Esophagus muscularis mucosa (tissue), 4 donors: ENCODE measurements around the gene LAMA1. TPM values are rescaled to one million over a fixed set of nuclear protein-coding genes. Genes with fewer than 3 reads are reported as not detected.

Source experiments
- DNase-seq: peaks from one replicate; pipeline ENCODE4 v3.0.0-alpha.2; 2017; ENCODE audit errors: extremely low spot score
- H3K27ac ChIP-seq, 4 donors: fragments of 200-600 bp; sonication (generic); replicated peaks in 1 of 4; 1 replicate in 3 of 4; 2 replicates in 1 of 4; pipeline ENCODE4 v1.5.1; 2016 to 2019; ENCODE audit warnings: mild to moderate bottlenecking in 1 of 4
- H3K27me3 ChIP-seq, 4 donors: fragments of 200-600 bp; sonication (generic); one replicate each; pipeline versions ENCODE4 v1.5.1 to v1.6.0; 2016 to 2019
- H3K36me3 ChIP-seq, 4 donors: fragments of 200-600 bp; sonication (generic); one replicate each; pipeline ENCODE4 v1.5.1; 2016 to 2019
- H3K4me1 ChIP-seq, 4 donors: fragments of 200-600 bp; sonication (generic); one replicate each; pipeline ENCODE4 v1.5.1; 2016 to 2019
- H3K4me3 ChIP-seq, 4 donors: fragments of 200-600 bp; sonication (generic); 1 replicate in 2 of 4; 2 replicates in 2 of 4; pipeline ENCODE4 v1.5.1; 2016 to 2019; ENCODE audit warnings: mild to moderate bottlenecking in 4 of 4, moderate library complexity in 1 of 4
- H3K9me3 ChIP-seq, 4 donors: fragments of 200-600 bp; sonication (generic); 1 replicate in 3 of 4; 2 replicates in 1 of 4; pipeline ENCODE4 v1.5.1; 2016 to 2019
- EP300 ChIP-seq: sonication (generic); formaldehyde crosslinking; IDR thresholded peaks from one replicate; pipeline ENCODE4 v1.6.1; 2017; ENCODE audit warnings: antibody characterized with exemption
- POLR2A ChIP-seq: fragments of 450-650 bp; IDR thresholded peaks from one replicate; pipeline ENCODE4 v1.6.1; 2017; ENCODE audit warnings: antibody characterized with exemption, moderate library complexity, mild to moderate bottlenecking, low read depth
- POLR2AphosphoS5 ChIP-seq, 2 donors: sonication (generic); formaldehyde crosslinking; IDR thresholded peaks; one replicate each; pipeline ENCODE4 v1.6.1; 2017; ENCODE audit warnings: antibody characterized with exemption in 2 of 2
- WGBS: methylation state at CpG from one replicate; pipeline ENCODE4 v1.1.5; 2018; 5-methylcytosine and 5-hydroxymethylcytosine counted together
- intact Hi-C: fragments of 100-400 bp; cut with DNase I; formaldehyde crosslinking; loops from one replicate; pipeline ENCODE4 v1.15.1; 2023
- total RNA-seq, 4 donors: library from RNA; depleted of rRNA; stranded (reverse); fragments of >200 nt; gene quantifications; one replicate each; pipeline versions ENCODE4 v1.1.0 to v1.2.1, GENCODE V29; 2016
- TF ChIP-seq, protein P1 (sequence below), 3 experiments: fragments of 200-600 bp in 2 of 3; fragments of 450-650 bp in 1 of 3; sonication (generic) in 2 of 3; IDR thresholded peaks; one replicate each; pipeline ENCODE4 v1.5.1; 2017 to 2019; ENCODE audit warnings: antibody characterized with exemption in 3 of 3, mild to moderate bottlenecking in 2 of 3, moderate library complexity in 1 of 3

The LAMA1 gene
- total RNA-seq, 4 donors from 2014 or later, result 0.17 to 0.69 (median 0.37) TPM

DNA sequence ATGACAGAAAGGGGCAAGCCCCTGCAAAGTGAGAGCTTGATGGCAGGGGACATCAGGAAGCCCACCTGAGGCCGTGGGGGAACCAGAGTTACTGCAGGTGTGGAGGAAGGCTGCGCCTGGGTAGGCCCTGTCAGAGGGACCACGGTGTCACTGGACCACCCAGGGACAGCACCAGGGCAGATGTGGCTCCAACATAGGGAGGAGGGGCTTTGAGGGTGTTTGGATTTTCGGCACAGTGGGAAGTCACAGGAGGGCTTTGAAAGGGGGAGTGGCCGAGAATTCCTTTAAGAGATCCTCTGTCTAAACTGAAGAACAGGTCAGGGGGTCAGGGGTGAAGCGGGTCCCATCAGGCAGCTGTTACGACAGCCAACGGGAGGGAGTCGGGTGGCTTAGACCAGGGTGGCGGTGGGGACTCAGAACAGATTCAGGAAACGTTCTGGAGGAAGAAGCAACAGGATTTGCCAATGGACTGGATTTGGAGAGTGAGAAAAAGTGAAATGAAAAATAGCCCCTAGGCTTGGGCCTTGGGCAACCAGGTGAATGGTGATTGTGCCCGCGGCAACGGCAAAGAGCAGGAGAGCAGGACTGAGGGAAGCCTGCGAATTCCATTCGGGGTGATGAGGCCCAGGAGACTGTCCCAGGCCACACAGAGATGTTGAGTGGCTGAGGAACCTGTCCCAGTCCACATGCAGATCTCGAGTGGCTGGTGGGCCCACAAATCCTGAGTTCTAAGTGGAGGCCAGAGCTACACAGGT is 166.1 kb downstream of the LAMA1 start:
- intact Hi-C loops, result no loop called here
- H3K27ac ChIP-seq, result no peak overlapping the region
- H3K4me1 ChIP-seq, result no peaks in the 10 kb centered on the region

DNA sequence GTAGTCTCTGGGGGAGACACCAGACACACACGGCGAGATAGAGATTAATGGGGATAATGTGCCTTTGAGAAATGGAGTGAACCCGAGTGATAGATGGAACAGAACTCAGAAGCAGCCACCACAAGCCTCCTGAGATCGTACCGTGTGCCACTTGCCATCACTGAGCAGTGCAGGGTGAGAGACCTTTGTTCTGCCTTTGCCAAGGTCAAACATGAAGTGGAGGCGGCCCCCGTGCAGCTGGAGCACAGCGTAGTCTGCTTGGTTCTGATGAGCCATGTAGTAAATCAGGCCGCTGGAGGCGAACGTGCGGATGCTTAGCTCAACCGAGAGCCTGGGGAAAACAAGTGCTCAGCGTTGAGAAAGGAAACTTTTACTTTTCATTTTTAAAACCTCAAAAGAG is 167.0 kb downstream of the LAMA1 start:
- no peaks in the 10 kb centered on the region for H3K9me3 ChIP-seq
- intact Hi-C loops, result no loop called here
- peaks cover 0 to 7% (median 0%) of the 10 kb centered on the region in 4 donors for H3K27me3 ChIP-seq
- WGBS, result 90% methylated on average over 10 of the region's 14 CpGs
- H3K4me3 ChIP-seq, result no peak overlapping the region
- H3K27ac ChIP-seq, result no peak overlapping the region
- no peak for TF ChIP-seq EP300
- H3K4me1 ChIP-seq, result no peaks in the 10 kb centered on the region
- no peak for DNase-seq
- no peaks in the 10 kb centered on the region for H3K36me3 ChIP-seq

More for the DNA sequence above, 166.1 kb downstream of the LAMA1 start:
- DNase-seq, result no peak
- Histone ChIP-seq H3K36me3 (no peaks in the 10 kb centered on the region), H3K27me3 (peaks cover 0 to 7% (median 0%) of the 10 kb centered on the region in 4 donors), H3K9me3 (no peaks in the 10 kb centered on the region), H3K4me3 (no peak overlapping the region)
- TF ChIP-seq POLR2A (no peak), EP300 (no peak), POLR2AphosphoS5 (IDR thresholded peaks at IDR 0.05) (no peak)
- TF ChIP-seq, protein P1, sequence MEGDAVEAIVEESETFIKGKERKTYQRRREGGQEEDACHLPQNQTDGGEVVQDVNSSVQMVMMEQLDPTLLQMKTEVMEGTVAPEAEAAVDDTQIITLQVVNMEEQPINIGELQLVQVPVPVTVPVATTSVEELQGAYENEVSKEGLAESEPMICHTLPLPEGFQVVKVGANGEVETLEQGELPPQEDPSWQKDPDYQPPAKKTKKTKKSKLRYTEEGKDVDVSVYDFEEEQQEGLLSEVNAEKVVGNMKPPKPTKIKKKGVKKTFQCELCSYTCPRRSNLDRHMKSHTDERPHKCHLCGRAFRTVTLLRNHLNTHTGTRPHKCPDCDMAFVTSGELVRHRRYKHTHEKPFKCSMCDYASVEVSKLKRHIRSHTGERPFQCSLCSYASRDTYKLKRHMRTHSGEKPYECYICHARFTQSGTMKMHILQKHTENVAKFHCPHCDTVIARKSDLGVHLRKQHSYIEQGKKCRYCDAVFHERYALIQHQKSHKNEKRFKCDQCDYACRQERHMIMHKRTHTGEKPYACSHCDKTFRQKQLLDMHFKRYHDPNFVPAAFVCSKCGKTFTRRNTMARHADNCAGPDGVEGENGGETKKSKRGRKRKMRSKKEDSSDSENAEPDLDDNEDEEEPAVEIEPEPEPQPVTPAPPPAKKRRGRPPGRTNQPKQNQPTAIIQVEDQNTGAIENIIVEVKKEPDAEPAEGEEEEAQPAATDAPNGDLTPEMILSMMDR (IDR thresholded peaks at IDR 0.05), result no peak
- WGBS, result 79% methylated on average over 17 of the region's 17 CpGs

DNA sequence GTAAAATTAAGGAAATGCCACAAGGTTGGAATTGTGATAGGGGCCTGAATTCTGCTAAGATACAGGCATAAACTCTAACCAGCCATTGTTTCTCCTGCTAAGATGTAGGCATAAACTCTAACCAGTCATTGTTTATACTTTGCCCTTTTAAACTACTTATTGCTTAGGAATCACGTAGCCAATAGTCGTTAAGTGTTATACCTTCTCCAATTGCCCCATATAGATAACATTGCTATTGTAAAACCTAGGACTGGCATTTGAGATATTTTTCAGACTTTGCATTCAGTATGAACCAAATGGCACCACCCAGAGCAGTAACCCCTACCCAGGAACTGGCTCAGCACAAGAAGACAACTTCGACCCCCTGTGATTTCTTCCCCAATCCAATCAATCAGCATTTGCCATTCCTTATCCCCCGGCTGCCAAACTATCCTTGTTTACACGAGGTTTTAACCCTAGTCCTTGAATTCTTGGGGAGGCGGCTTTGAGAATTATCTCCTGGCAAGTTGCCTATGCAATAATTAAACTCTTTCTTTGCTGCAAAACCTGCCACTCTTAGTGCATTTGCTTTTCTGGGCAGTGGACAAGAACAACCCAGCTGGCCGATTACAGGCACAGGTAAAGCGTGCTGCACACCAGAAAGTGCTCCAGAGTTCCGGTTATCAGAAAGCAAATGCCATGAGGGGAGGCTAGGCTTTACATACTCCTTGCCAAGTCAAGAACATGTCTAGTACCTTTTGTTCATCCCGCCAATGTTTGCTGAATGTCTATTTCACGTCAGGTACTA is 167.6 kb downstream of the LAMA1 start:
- H3K27me3 ChIP-seq, result peaks cover 0 to 7% (median 0%) of the 10 kb centered on the region in 4 donors
- no peaks in the 10 kb centered on the region for H3K36me3 ChIP-seq
- TF ChIP-seq POLR2AphosphoS5 (IDR thresholded peaks at IDR 0.05) (no peak), POLR2A (no peak), EP300 (no peak)
- no peaks in the 10 kb centered on the region for H3K4me1 ChIP-seq
- H3K9me3 ChIP-seq, result no peaks in the 10 kb centered on the region
- DNase-seq, result no peak
- no peak overlapping the region for H3K4me3 ChIP-seq
- intact Hi-C loops, result no loop called here
- H3K27ac ChIP-seq, result no peak overlapping the region
- WGBS, result 82% methylated on average over 11 of the region's 11 CpGs

DNA sequence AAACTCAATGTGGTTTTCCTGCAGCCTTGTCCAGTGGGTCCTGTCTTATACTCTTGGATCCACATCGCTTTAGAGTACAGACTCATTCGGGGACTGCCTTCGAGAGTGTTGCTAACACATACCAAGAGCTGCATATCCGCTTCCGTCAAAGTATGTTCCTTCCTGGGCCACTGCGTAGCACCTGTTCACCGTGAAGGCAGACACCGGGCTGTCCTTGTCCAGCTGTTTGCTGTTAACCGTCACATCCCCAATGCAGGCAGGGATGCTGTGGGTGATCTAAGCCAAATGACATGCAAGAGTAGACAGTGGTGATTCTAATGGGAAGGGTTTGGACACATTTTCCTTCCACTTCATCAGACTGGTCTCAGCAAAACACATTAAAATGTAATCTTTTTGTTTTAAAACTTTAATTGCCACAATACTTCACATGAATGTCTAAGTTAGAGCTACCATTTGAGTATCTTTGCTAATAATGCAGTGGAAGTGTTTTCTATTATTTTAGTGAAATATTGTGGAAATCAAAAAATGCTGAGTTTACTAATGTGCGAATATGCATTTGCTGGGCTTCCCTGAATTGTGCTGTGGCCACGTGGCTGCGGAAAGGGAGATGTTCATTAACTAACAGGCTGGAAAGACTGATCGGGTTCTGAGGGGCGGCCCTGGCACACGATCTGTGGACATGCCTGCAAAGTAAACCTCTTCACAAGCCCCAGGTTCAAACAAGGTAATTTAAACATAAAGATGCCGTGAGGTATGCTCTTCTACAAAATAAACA is 169.1 kb downstream of the LAMA1 start:
- no peaks in the 10 kb centered on the region for H3K4me1 ChIP-seq
- DNase-seq, result no peak
- H3K27me3 ChIP-seq, result peaks cover 0 to 7% (median 0%) of the 10 kb centered on the region in 4 donors
- H3K27ac ChIP-seq, result no peak overlapping the region
- H3K36me3 ChIP-seq, result no peaks in the 10 kb centered on the region
- TF ChIP-seq, protein P1 (IDR thresholded peaks at IDR 0.05), result no peak
- TF ChIP-seq POLR2A (no peak), EP300 (no peak), POLR2AphosphoS5 (IDR thresholded peaks at IDR 0.05) (no peak)
- intact Hi-C loops, result no loop called here
- 78% methylated on average over 16 of the region's 16 CpGs for WGBS
- no peak overlapping the region for H3K4me3 ChIP-seq
- no peaks in the 10 kb centered on the region for H3K9me3 ChIP-seq

DNA sequence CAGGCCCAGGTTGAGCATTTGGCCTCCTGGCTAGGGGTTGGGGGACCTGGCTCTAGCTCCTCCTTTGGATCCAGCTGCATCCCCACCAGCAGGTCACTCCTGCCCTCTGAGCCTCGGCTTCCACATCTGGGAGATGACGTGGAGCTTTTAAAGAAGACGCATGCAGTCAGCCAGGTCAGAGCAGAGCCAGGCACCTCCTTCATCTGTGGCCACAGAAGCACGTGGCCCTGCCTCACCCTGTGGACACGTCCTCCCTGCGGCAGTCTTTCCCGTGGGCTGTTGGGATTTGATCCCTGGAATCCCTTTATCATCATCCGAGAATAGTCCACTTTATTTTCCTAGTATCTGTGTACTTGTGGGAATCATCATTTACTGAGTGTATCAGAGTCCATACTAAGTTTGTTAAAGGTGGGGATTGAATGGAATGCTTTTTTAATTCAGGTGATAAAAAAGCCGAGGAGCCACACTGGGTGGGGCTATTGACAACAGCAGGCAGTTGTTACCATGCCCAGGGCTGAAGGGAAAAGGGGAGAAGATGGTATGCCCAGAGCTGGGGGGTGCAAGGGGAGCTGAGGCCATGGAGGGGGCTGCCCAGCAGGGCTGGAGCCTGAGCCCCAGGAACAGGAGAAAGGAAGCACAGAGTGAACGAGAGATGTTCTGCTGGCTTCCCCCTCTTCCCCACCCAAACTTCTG is 170.1 kb downstream of the LAMA1 start:
- Histone ChIP-seq H3K27ac (no peak overlapping the region), H3K4me1 (no peaks in the 10 kb centered on the region), H3K27me3 (peaks cover 0 to 7% (median 0%) of the 10 kb centered on the region in 4 donors), H3K4me3 (no peak overlapping the region), H3K36me3 (no peaks in the 10 kb centered on the region), H3K9me3 (no peaks in the 10 kb centered on the region)
- DNase-seq, result no peak
- intact Hi-C loops, result no loop called here
- no peak for TF ChIP-seq POLR2A
- no peak for TF ChIP-seq POLR2AphosphoS5 (IDR thresholded peaks at IDR 0.05)
- TF ChIP-seq, protein P1 (IDR thresholded peaks at IDR 0.05), result no peak
- TF ChIP-seq EP300, result no peak
- WGBS, result 83% methylated on average over 10 of the region's 10 CpGs
